ENCODE data around the gene WBP4. TPM values are rescaled to one million over a fixed set of nuclear protein-coding genes. Genes with fewer than 3 reads are reported as not detected.
A peak's percentile ranks its signal among the peaks of the same experiment; 100 is the strongest.

Gene WBP4
- total RNA-seq, 1 donor from 2014 or later: 10.6 TPM

- Histone ChIP-seq H3K4me1 (ENCODE audit: insufficient read depth, low read length) (no peaks in the 10 kb centered on the region), H3K9me3 (ENCODE audit: insufficient read depth, low read depth, low read length) (no peaks in the 10 kb centered on the region), H3K4me2 (ENCODE audit: low read length) (no peak overlapping the region), H3K27me3 (ENCODE audit: insufficient read depth, low read length) (no peaks in the 10 kb centered on the region), H3K9ac (ENCODE audit: low read length) (no peak overlapping the region), H2AFZ (ENCODE audit: low read depth, low read length) (no peak overlapping the region), H3K27ac (ENCODE audit: low read depth, low read length) (no peak overlapping the region), H3K79me2 (ENCODE audit: insufficient read depth, low read length) (no peaks in the 10 kb centered on the region), H3K4me3 (ENCODE audit: insufficient read depth, low read depth, low read length) (no peak overlapping the region), H3K36me3 (ENCODE audit: insufficient read depth, low read length) (peaks cover 48% of the 10 kb centered on the region), H4K20me1 (ENCODE audit: insufficient read depth, low read length) (peaks cover 4% of the 10 kb centered on the region)
- no peak for FAIRE-seq
- TF ChIP-seq EZH2 (IDR thresholded peaks at IDR 0.05; ENCODE audit: insufficient read depth, low read length): no peak
- TF ChIP-seq, protein P1, sequence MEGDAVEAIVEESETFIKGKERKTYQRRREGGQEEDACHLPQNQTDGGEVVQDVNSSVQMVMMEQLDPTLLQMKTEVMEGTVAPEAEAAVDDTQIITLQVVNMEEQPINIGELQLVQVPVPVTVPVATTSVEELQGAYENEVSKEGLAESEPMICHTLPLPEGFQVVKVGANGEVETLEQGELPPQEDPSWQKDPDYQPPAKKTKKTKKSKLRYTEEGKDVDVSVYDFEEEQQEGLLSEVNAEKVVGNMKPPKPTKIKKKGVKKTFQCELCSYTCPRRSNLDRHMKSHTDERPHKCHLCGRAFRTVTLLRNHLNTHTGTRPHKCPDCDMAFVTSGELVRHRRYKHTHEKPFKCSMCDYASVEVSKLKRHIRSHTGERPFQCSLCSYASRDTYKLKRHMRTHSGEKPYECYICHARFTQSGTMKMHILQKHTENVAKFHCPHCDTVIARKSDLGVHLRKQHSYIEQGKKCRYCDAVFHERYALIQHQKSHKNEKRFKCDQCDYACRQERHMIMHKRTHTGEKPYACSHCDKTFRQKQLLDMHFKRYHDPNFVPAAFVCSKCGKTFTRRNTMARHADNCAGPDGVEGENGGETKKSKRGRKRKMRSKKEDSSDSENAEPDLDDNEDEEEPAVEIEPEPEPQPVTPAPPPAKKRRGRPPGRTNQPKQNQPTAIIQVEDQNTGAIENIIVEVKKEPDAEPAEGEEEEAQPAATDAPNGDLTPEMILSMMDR (IDR thresholded peaks at IDR 0.05; ENCODE audit: insufficient read depth, low read depth, low read length): no peak
- Mint-ChIP-seq H3K36me3 (ENCODE audit: low read depth, unreplicated experiment) (peaks cover 13% of the 10 kb centered on the region), H3K4me3 (ENCODE audit: unreplicated experiment) (no peak overlapping the region), H3K27ac (ENCODE audit: unreplicated experiment) (no peak overlapping the region), H3K4me1 (ENCODE audit: low read depth, unreplicated experiment) (no peaks in the 10 kb centered on the region), H3K27me3 (ENCODE audit: low read depth, unreplicated experiment) (no peaks in the 10 kb centered on the region), H3K9me3 (ENCODE audit: unreplicated experiment) (no peaks in the 10 kb centered on the region)
- DNase-seq (ENCODE audit: low read depth): no peak
These were observed 13.2 kb downstream of the WBP4 start for GRCh38 chr13:41074523-41074922.

DNA sequence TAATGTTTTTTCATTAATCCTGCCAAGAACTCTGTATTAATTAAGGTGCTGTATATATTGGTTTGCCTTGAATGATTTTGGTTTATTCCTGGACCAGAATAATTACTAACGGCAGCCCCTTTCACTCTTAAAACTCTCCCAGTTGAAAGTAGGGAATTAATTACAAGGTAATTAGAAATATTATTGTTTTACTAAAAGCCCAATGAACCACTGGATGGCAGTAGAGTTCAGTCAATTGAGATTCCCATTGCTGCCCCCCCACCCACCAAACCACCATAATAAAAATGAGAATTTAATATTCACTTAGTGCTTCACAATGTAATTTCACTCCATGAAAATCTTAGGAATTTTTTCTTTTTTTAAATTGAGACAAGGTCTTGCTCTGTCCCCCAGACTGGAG is 13.7 kb downstream of the WBP4 start:
- no peak for FAIRE-seq
- Histone ChIP-seq H4K20me1 (ENCODE audit: insufficient read depth, low read length) (peaks cover 4% of the 10 kb centered on the region), H2AFZ (ENCODE audit: low read depth, low read length) (no peak overlapping the region), H3K4me1 (ENCODE audit: insufficient read depth, low read length) (no peaks in the 10 kb centered on the region), H3K27ac (ENCODE audit: low read depth, low read length) (no peak overlapping the region), H3K4me3 (ENCODE audit: insufficient read depth, low read depth, low read length) (no peak overlapping the region), H3K36me3 (ENCODE audit: insufficient read depth, low read length) (peaks cover 46% of the 10 kb centered on the region), H3K4me2 (ENCODE audit: low read length) (no peak overlapping the region), H3K79me2 (ENCODE audit: insufficient read depth, low read length) (no peaks in the 10 kb centered on the region), H3K9me3 (ENCODE audit: insufficient read depth, low read depth, low read length) (no peaks in the 10 kb centered on the region), H3K9ac (ENCODE audit: low read length) (no peak overlapping the region), H3K27me3 (ENCODE audit: insufficient read depth, low read length) (no peaks in the 10 kb centered on the region)
- H3K27ac Mint-ChIP-seq (ENCODE audit: unreplicated experiment): no peak overlapping the region
- H3K4me1 Mint-ChIP-seq (ENCODE audit: low read depth, unreplicated experiment): no peaks in the 10 kb centered on the region
- DNase-seq (ENCODE audit: low read depth): no peak
- peaks cover 16% of the 10 kb centered on the region for H3K36me3 Mint-ChIP-seq (ENCODE audit: low read depth, unreplicated experiment)
- no peak overlapping the region for H3K4me3 Mint-ChIP-seq (ENCODE audit: unreplicated experiment)
- no peaks in the 10 kb centered on the region for H3K27me3 Mint-ChIP-seq (ENCODE audit: low read depth, unreplicated experiment)
- no peaks in the 10 kb centered on the region for H3K9me3 Mint-ChIP-seq (ENCODE audit: unreplicated experiment)
- no peak for TF ChIP-seq EZH2 (IDR thresholded peaks at IDR 0.05; ENCODE audit: insufficient read depth, low read length)
- TF ChIP-seq, protein P1 (IDR thresholded peaks at IDR 0.05; ENCODE audit: insufficient read depth, low read depth, low read length): peak; percentile 59

- FAIRE-seq: no peak
- H3K27ac ChIP-seq (ENCODE audit: low read depth, low read length): no peak overlapping the region
- no peak overlapping the region for H3K9ac ChIP-seq (ENCODE audit: low read length)
- Mint-ChIP-seq H3K36me3 (ENCODE audit: low read depth, unreplicated experiment) (peaks cover 16% of the 10 kb centered on the region), H3K4me1 (ENCODE audit: low read depth, unreplicated experiment) (no peaks in the 10 kb centered on the region), H3K9me3 (ENCODE audit: unreplicated experiment) (no peaks in the 10 kb centered on the region), H3K4me3 (ENCODE audit: unreplicated experiment) (no peak overlapping the region), H3K27me3 (ENCODE audit: low read depth, unreplicated experiment) (no peaks in the 10 kb centered on the region), H3K27ac (ENCODE audit: unreplicated experiment) (no peak overlapping the region)
- TF ChIP-seq, protein P1 (IDR thresholded peaks at IDR 0.05; ENCODE audit: insufficient read depth, low read depth, low read length): no peak
- no peak for TF ChIP-seq EZH2 (IDR thresholded peaks at IDR 0.05; ENCODE audit: insufficient read depth, low read length)
- H3K36me3 ChIP-seq (ENCODE audit: insufficient read depth, low read length): peaks cover 41% of the 10 kb centered on the region
- H3K27me3 ChIP-seq (ENCODE audit: insufficient read depth, low read length): no peaks in the 10 kb centered on the region
- DNase-seq (ENCODE audit: low read depth): no peak
- H3K4me2 ChIP-seq (ENCODE audit: low read length): no peak overlapping the region
- H2AFZ ChIP-seq (ENCODE audit: low read depth, low read length): no peak overlapping the region
- no peaks in the 10 kb centered on the region for H3K4me1 ChIP-seq (ENCODE audit: insufficient read depth, low read length)
- H3K4me3 ChIP-seq (ENCODE audit: insufficient read depth, low read depth, low read length): no peak overlapping the region
- H3K9me3 ChIP-seq (ENCODE audit: insufficient read depth, low read depth, low read length): no peaks in the 10 kb centered on the region
- H4K20me1 ChIP-seq (ENCODE audit: insufficient read depth, low read length): peaks cover 4% of the 10 kb centered on the region
- no peaks in the 10 kb centered on the region for H3K79me2 ChIP-seq (ENCODE audit: insufficient read depth, low read length)
These were observed 14.2 kb downstream of the WBP4 start for GRCh38 chr13:41075485-41075884.
